ENCODE data around the gene SDF2L1.

GRCh38 chr22:21684492-21685163 lies 42.5 kb downstream of the SDF2L1 start:
- TF ChIP-seq, protein P1, sequence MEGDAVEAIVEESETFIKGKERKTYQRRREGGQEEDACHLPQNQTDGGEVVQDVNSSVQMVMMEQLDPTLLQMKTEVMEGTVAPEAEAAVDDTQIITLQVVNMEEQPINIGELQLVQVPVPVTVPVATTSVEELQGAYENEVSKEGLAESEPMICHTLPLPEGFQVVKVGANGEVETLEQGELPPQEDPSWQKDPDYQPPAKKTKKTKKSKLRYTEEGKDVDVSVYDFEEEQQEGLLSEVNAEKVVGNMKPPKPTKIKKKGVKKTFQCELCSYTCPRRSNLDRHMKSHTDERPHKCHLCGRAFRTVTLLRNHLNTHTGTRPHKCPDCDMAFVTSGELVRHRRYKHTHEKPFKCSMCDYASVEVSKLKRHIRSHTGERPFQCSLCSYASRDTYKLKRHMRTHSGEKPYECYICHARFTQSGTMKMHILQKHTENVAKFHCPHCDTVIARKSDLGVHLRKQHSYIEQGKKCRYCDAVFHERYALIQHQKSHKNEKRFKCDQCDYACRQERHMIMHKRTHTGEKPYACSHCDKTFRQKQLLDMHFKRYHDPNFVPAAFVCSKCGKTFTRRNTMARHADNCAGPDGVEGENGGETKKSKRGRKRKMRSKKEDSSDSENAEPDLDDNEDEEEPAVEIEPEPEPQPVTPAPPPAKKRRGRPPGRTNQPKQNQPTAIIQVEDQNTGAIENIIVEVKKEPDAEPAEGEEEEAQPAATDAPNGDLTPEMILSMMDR (IDR thresholded peaks at IDR 0.05), result no peak
- no peak for TF ChIP-seq POLR2AphosphoS5 (IDR thresholded peaks at IDR 0.05)

Measured in suprapubic skin (tissue), 3 donors.